Measurements from ENCODE around the gene NACC2. TPM values are rescaled to one million over a fixed set of nuclear protein-coding genes. Genes with fewer than 3 reads are reported as not detected.

The NACC2 gene
- total RNA-seq, 2 donors from 2014 or later = 24.5 to 55.2 TPM

DNA sequence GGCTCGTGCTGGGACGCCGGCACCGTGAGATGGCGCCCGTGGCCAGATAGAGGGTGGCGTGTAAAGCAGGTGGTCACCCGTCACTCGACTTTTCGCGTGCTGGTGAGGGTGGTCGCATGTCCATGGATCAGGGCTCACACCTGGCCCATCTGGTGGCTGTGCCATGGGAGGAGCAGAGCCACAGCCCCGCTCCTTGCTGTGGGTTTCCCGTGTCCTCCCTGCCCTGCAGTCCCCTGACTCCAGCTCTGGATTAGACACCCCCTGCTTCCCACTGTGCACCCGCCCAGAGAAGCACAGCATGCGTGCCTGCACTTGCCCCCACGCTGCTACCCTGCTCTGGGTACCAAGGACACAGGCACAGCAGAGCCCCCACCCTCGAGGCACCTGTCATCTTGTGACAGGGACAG is 25.4 kb upstream of the NACC2 start:
- Histone ChIP-seq H3K4me3 (no peak overlapping the region), H3K27ac (no peak overlapping the region), H3K36me3 (peaks cover 0 to 5% of the 10 kb centered on the region in 2 donors), H3K27me3 (replicated peaks; ENCODE audit: insufficient read depth) (no peaks in the 10 kb centered on the region), H3K9me3 (no peaks in the 10 kb centered on the region), H3K4me1 (replicated peaks) (no peaks in the 10 kb centered on the region)
- 83% methylated on average over 18 of the region's 18 CpGs for WGBS
- TF ChIP-seq, protein P1, sequence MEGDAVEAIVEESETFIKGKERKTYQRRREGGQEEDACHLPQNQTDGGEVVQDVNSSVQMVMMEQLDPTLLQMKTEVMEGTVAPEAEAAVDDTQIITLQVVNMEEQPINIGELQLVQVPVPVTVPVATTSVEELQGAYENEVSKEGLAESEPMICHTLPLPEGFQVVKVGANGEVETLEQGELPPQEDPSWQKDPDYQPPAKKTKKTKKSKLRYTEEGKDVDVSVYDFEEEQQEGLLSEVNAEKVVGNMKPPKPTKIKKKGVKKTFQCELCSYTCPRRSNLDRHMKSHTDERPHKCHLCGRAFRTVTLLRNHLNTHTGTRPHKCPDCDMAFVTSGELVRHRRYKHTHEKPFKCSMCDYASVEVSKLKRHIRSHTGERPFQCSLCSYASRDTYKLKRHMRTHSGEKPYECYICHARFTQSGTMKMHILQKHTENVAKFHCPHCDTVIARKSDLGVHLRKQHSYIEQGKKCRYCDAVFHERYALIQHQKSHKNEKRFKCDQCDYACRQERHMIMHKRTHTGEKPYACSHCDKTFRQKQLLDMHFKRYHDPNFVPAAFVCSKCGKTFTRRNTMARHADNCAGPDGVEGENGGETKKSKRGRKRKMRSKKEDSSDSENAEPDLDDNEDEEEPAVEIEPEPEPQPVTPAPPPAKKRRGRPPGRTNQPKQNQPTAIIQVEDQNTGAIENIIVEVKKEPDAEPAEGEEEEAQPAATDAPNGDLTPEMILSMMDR (IDR thresholded peaks at IDR 0.05) = no peak
- no peak for TF ChIP-seq POLR2AphosphoS5 (IDR thresholded peaks at IDR 0.05)
- no peak for TF ChIP-seq POLR2A (IDR thresholded peaks at IDR 0.05)
- intact Hi-C loops (cut with DNase I) = loop anchor here (5.0 to 10.0 kb wide), 3 partner anchors 33 to 516 kb away; no protein-coding TSS in a partner anchor
- DNase-seq (ENCODE audit: low spot score) = no peak

GRCh38 chr9:136119883-136120393 is 24.8 kb upstream of the NACC2 start:
- H3K36me3 ChIP-seq = peaks cover 0 to 9% of the 10 kb centered on the region in 2 donors
- TF ChIP-seq, protein P1 (IDR thresholded peaks at IDR 0.05) = no peak
- TF ChIP-seq POLR2AphosphoS5 (IDR thresholded peaks at IDR 0.05) (no peak), POLR2A (IDR thresholded peaks at IDR 0.05) (no peak)
- intact Hi-C loops (cut with DNase I) = loop anchor here (5.0 to 10.0 kb wide), 3 partner anchors 33 to 515 kb away; no protein-coding TSS in a partner anchor
- peak overlapping the region; percentile 76 to 90 for H3K4me3 ChIP-seq
- H3K27me3 ChIP-seq (replicated peaks; ENCODE audit: insufficient read depth) = no peaks in the 10 kb centered on the region
- H3K9me3 ChIP-seq = no peaks in the 10 kb centered on the region
- DNase-seq (ENCODE audit: low spot score) = no peak
- no peaks in the 10 kb centered on the region for H3K4me1 ChIP-seq (replicated peaks)
- H3K27ac ChIP-seq = peak overlapping the region; percentile 88 to 96
- WGBS = 38% methylated on average over 11 of the region's 11 CpGs

GRCh38 chr9:136119061-136119882 is 24.2 kb upstream of the NACC2 start:
- Histone ChIP-seq H3K4me1 (replicated peaks) (no peaks in the 10 kb centered on the region), H3K27ac (peak overlapping the region; percentile 88 to 96), H3K9me3 (no peaks in the 10 kb centered on the region), H3K36me3 (peaks cover 0 to 9% of the 10 kb centered on the region in 2 donors), H3K4me3 (peak overlapping the region; percentile 76 to 90), H3K27me3 (replicated peaks; ENCODE audit: insufficient read depth) (no peaks in the 10 kb centered on the region)
- TF ChIP-seq, protein P1 (IDR thresholded peaks at IDR 0.05) = no peak
- no peak for TF ChIP-seq POLR2A (IDR thresholded peaks at IDR 0.05)
- no peak for TF ChIP-seq POLR2AphosphoS5 (IDR thresholded peaks at IDR 0.05)
- intact Hi-C loops (cut with DNase I) = no loop called here
- 3% methylated on average over 41 of the region's 64 CpGs for WGBS
- no peak for DNase-seq (ENCODE audit: low spot score)

GRCh38 chr9:136118320-136119060 is 23.4 kb upstream of the NACC2 start, which contains the start of gene TMEM250:
TMEM250 (minus strand) TSS chr9:136118875; CDS start chr9:136116900, 1,975 bp downstream.
- WGBS = under 1% methylated on average over 79 of the region's 112 CpGs
- H3K27ac ChIP-seq = peak within 1 kb of the TSS; percentile 88 to 96
- DNase-seq (ENCODE audit: low spot score) = peak; percentile 92
- no peaks in the 10 kb centered on the region for H3K9me3 ChIP-seq
- H3K36me3 ChIP-seq = peaks cover 0 to 9% of the 10 kb centered on the region in 2 donors
- H3K27me3 ChIP-seq (replicated peaks; ENCODE audit: insufficient read depth) = no peaks in the 10 kb centered on the region
- intact Hi-C loops (cut with DNase I) = no loop called here
- TF ChIP-seq POLR2A (IDR thresholded peaks at IDR 0.05) = peak; percentile 90
- TF ChIP-seq, protein P1 (IDR thresholded peaks at IDR 0.05) = peak in 2 of 4 experiments; percentile 48 to 49
- TF ChIP-seq POLR2AphosphoS5 (IDR thresholded peaks at IDR 0.05) = peak; percentile 92
- no peaks in the 10 kb centered on the region for H3K4me1 ChIP-seq (replicated peaks)
- peak within 1 kb of the TSS; percentile 76 to 90 for H3K4me3 ChIP-seq

All from prostate gland (tissue), 2 donors.